T-cell (primary cell): ENCODE measurements around the gene PROS1. TPM values are rescaled to one million over a fixed set of nuclear protein-coding genes. Genes with fewer than 3 reads are reported as not detected.

Experiments
- ATAC-seq, 4 experiments: fragments of 200-7000 bp in 3 of 4; fragments of 150-1000 bp in 1 of 4; cut with Tn5 transposase; replicated peaks in 1 of 4; 1 replicate in 3 of 4; 2 replicates in 1 of 4; pipeline ENCODE4 v1.10.0; 2021; ENCODE audit warnings: moderate library complexity in 3 of 4, mild to moderate bottlenecking in 2 of 4, moderate number of reproducible peaks in 1 of 4
- CTCF ChIA-PET, 2 donors: fragments of 300-600 bp; sonication (Branson Sonifier 250); formaldehyde crosslinking; loops; one replicate each; lab custom pipeline; 2022; ENCODE audit warnings: antibody characterized with exemption in 2 of 2; lab: Charles Lee
- POLR2A ChIA-PET, 2 donors: fragments of 300-600 bp; sonication (Branson Sonifier 250); formaldehyde crosslinking; loops; one replicate each; lab custom pipeline; 2022; ENCODE audit warnings: antibody characterized with exemption in 2 of 2; lab: Charles Lee
- DNase-seq, 35 experiments: peaks; one replicate each; pipeline versions ENCODE4 v3.0.0 to v3.0.0-alpha.2; 2013 to 2023
- H3K27ac ChIP-seq: one replicate; pipeline ENCODE4 v1.5.1; 2013; ENCODE audit warnings: low read length
- H3K27me3 ChIP-seq, 2 experiments: replicated peaks in 1 of 2; 1 replicate in 1 of 2; 2 replicates in 1 of 2; pipeline versions ENCODE4 v1.6.1 to v1.7.0; 2013; ENCODE audit warnings: low read length in 1 of 2, mixed read lengths in 1 of 2; ENCODE audit not compliant: control insufficient read depth in 2 of 2, insufficient read depth in 2 of 2; ENCODE audit errors: extremely low read depth in 1 of 2
- H3K36me3 ChIP-seq, 2 donors: 1 replicate in 1 of 2; 2 replicates in 1 of 2; pipeline versions ENCODE4 v1.6.1 to v1.7.0; 2013; ENCODE audit warnings: low read length in 1 of 2; ENCODE audit not compliant: control insufficient read depth in 2 of 2, insufficient read depth in 1 of 2; ENCODE audit errors: extremely low read depth in 1 of 2
- H3K4me1 ChIP-seq, 2 experiments: 1 replicate in 1 of 2; 2 replicates in 1 of 2; pipeline versions ENCODE4 v1.6.1 to v1.7.0; 2013; ENCODE audit warnings: low read length in 2 of 2, mixed read lengths in 1 of 2; ENCODE audit not compliant: insufficient read depth in 2 of 2, control insufficient read depth in 1 of 2; ENCODE audit errors: extremely low read depth in 1 of 2
- H3K4me3 ChIP-seq, 2 donors: 1 replicate in 1 of 2; 2 replicates in 1 of 2; pipeline versions ENCODE4 v1.5.1 to v1.7.0; 2013; ENCODE audit warnings: mild to moderate bottlenecking in 2 of 2, low read length in 1 of 2, moderate library complexity in 1 of 2; ENCODE audit not compliant: control insufficient read depth in 1 of 2; ENCODE audit errors: extremely low read depth in 1 of 2
- H3K9me3 ChIP-seq: 2 replicates; pipeline ENCODE4 v1.7.0; 2013
- H3K27ac Mint-ChIP-seq, 2 donors: one replicate each; pipeline ENCODE4 v1.8.0; 2020 to 2021; ENCODE audit warnings: mild to moderate bottlenecking in 2 of 2, mixed read lengths in 2 of 2
- H3K27me3 Mint-ChIP-seq, 2 donors: one replicate each; pipeline ENCODE4 v1.8.0; 2021 to 2022; ENCODE audit warnings: mixed read lengths in 2 of 2
- H3K36me3 Mint-ChIP-seq: one replicate; pipeline ENCODE4 v1.8.0; 2021; ENCODE audit warnings: mixed read lengths
- H3K4me1 Mint-ChIP-seq, 3 donors: one replicate each; pipeline ENCODE4 v1.8.0; 2020 to 2022; ENCODE audit warnings: mixed read lengths in 3 of 3, mild to moderate bottlenecking in 1 of 3
- H3K4me3 Mint-ChIP-seq, 3 donors: one replicate each; pipeline ENCODE4 v1.8.0; 2020 to 2022; ENCODE audit warnings: mild to moderate bottlenecking in 3 of 3, mixed read lengths in 3 of 3, moderate library complexity in 3 of 3
- H3K9me3 Mint-ChIP-seq, 3 donors: one replicate each; pipeline ENCODE4 v1.8.0; 2020 to 2022; ENCODE audit warnings: mixed read lengths in 3 of 3
- WGBS: methylation state at CpG from one replicate; pipeline ENCODE4 v1.1.5; 2013; ENCODE audit warnings: missing lambda C conversion rate; ENCODE audit not compliant: insufficient coverage; 5-methylcytosine and 5-hydroxymethylcytosine counted together
- total RNA-seq, 35 experiments: library from RNA in 6 of 35; stranded (reverse) in 6 of 35; fragments of 120-200 nt in 1 of 35; gene quantifications; one replicate each; pipeline versions ENCODE4 v1.2.1 to v1.2.4 and lab custom pipeline; 2013 to 2026

Gene PROS1
- total RNA-seq (under 1 TPM in 3 of 5 donors, not detected in 2; 0.32 to 0.39 (median 0.32) TPM), total RNA-seq (lab: John Stamatoyannopoulos, UW) (0 to 0.53 (median 0.06) reads per million in 29 experiments)
- total RNA-seq (2013) = 0.70 TPM

GRCh38 chr3:93973131-93974126, at the start of gene PROS1:
Gene PROS1, minus strand, starts transcription at chr3:93973896. Its CDS starts 147 bp downstream, at chr3:93973749.
- ChIA-PET CTCF (interaction anchor here in 1 of 2 donors (1.0 kb wide), 1 partner anchor 96 kb away, joined by 3 read pairs; no protein-coding TSS in a partner anchor), POLR2A (interaction anchor here in 1 of 2 donors (0.6 kb wide), 1 partner anchor 20 kb away, joined by 4 read pairs; no protein-coding TSS in a partner anchor)
- Mint-ChIP-seq H3K36me3 (no peaks in the 10 kb centered on the region), H3K27me3 (peaks cover 12 to 19% of the 10 kb centered on the region in 2 donors), H3K9me3 (no peaks in the 10 kb centered on the region), H3K27ac (no peak within 1 kb of the TSS), H3K4me1 (peaks cover 8 to 12% (median 11%) of the 10 kb centered on the region in 3 donors), H3K4me3 (peak within 1 kb of the TSS; percentile 70 to 80 (median 78))
- DNase-seq = peak in 31 of 35 experiments; percentile 9 to 58 (median 23)
- H3K27me3 ChIP-seq = peaks cover 0 to 24% of the 10 kb centered on the region in 2 experiments
- no peaks in the 10 kb centered on the region for H3K9me3 ChIP-seq
- peaks cover 5 to 11% of the 10 kb centered on the region in 2 experiments for H3K4me1 ChIP-seq
- H3K36me3 ChIP-seq = no peaks in the 10 kb centered on the region
- ATAC-seq = peak; percentile 91 to 96 (median 94)
- H3K27ac ChIP-seq = no peak within 1 kb of the TSS
- 1% methylated on average over 34 of the region's 53 CpGs for WGBS
- H3K4me3 ChIP-seq = peak within 1 kb of the TSS; percentile 43 to 82

- Mint-ChIP-seq H3K9me3 (no peaks in the 10 kb centered on the region), H3K27me3 (no peaks in the 10 kb centered on the region), H3K4me3 (no peak overlapping the region), H3K27ac (no peak overlapping the region), H3K4me1 (no peaks in the 10 kb centered on the region), H3K36me3 (peaks cover 4% of the 10 kb centered on the region)
- ChIA-PET POLR2A (interaction anchor here in 1 of 2 donors (0.6 kb wide), 1 partner anchor 49 kb away, joined by 3 read pairs; no protein-coding TSS in a partner anchor), CTCF (no interaction called here)
- Histone ChIP-seq H3K36me3 (no peaks in the 10 kb centered on the region), H3K27ac (no peak overlapping the region), H3K4me1 (peaks cover 0 to 1% of the 10 kb centered on the region in 2 experiments), H3K4me3 (no peak overlapping the region), H3K9me3 (no peaks in the 10 kb centered on the region), H3K27me3 (no peaks in the 10 kb centered on the region)
- no peak for ATAC-seq
- WGBS = no CpG with 5 or more reads among the region's 3 CpGs
- DNase-seq = no peak
Observed at GRCh38 chr3:94020293-94020692, 46.6 kb upstream of the PROS1 start.

GRCh38 chr3:94019659-94020058, 46.0 kb upstream of the PROS1 start:
- H3K4me3 Mint-ChIP-seq = no peak overlapping the region
- no peak for ATAC-seq
- WGBS = 93% methylated on average over 1 of the region's 2 CpGs
- Histone ChIP-seq H3K9me3 (no peaks in the 10 kb centered on the region), H3K4me3 (no peak overlapping the region), H3K4me1 (peaks cover 0 to 7% of the 10 kb centered on the region in 2 experiments), H3K36me3 (no peaks in the 10 kb centered on the region), H3K27ac (no peak overlapping the region), H3K27me3 (no peaks in the 10 kb centered on the region)
- peaks cover 6% of the 10 kb centered on the region in 3 donors for H3K4me1 Mint-ChIP-seq
- DNase-seq = no peak
- no peak overlapping the region for H3K27ac Mint-ChIP-seq
- peaks cover 9% of the 10 kb centered on the region for H3K36me3 Mint-ChIP-seq
- no peaks in the 10 kb centered on the region for H3K27me3 Mint-ChIP-seq
- CTCF ChIA-PET = no interaction called here
- POLR2A ChIA-PET = interaction anchor here in 1 of 2 donors (0.6 kb wide), 1 partner anchor 49 kb away, joined by 3 read pairs; no protein-coding TSS in a partner anchor
- H3K9me3 Mint-ChIP-seq = no peaks in the 10 kb centered on the region

GRCh38 chr3:94015025-94015424, 41.3 kb upstream of the PROS1 start:
- no CpG with 5 or more reads among the region's 1 CpG for WGBS
- H3K4me1 Mint-ChIP-seq = peaks cover 14 to 21% (median 20%) of the 10 kb centered on the region in 3 donors
- POLR2A ChIA-PET = interaction anchor here in 1 of 2 donors (0.6 kb wide), 1 partner anchor 1011 kb away, joined by 4 read pairs; no protein-coding TSS in a partner anchor

GRCh38 chr3:94012185-94012584, 38.5 kb upstream of the PROS1 start:
- H3K4me3 Mint-ChIP-seq = no peak overlapping the region
- CTCF ChIA-PET = interaction anchor here in 1 of 2 donors (0.6 to 1.8 kb wide), 2 partner anchors 9 to 57 kb away, joined by 4 to 5 read pairs; no protein-coding TSS in a partner anchor

More at GRCh38 chr3:94015025-94015424, 41.3 kb upstream of the PROS1 start:
- H3K27ac ChIP-seq = no peak overlapping the region
- H3K36me3 ChIP-seq = no peaks in the 10 kb centered on the region
- DNase-seq (peak in 1 of 35 experiments; percentile 6), ATAC-seq (peak in 1 of 4 experiments; percentile 75)
- peaks cover 0 to 9% of the 10 kb centered on the region in 2 experiments for H3K4me1 ChIP-seq
- Mint-ChIP-seq H3K4me3 (no peak overlapping the region), H3K9me3 (no peaks in the 10 kb centered on the region), H3K27ac (no peak overlapping the region), H3K36me3 (peaks cover 20% of the 10 kb centered on the region), H3K27me3 (no peaks in the 10 kb centered on the region)
- no peak overlapping the region for H3K4me3 ChIP-seq
- H3K27me3 ChIP-seq = no peaks in the 10 kb centered on the region
- no peaks in the 10 kb centered on the region for H3K9me3 ChIP-seq
- CTCF ChIA-PET = interaction anchor here in 1 of 2 donors (1.6 kb wide), 1 partner anchor 54 kb away, joined by 7 read pairs; no protein-coding TSS in a partner anchor

GRCh38 chr3:94011233-94011711, 37.6 kb upstream of the PROS1 start:
- ATAC-seq (no peak), DNase-seq (no peak)
- Mint-ChIP-seq H3K9me3 (no peaks in the 10 kb centered on the region), H3K4me3 (no peak overlapping the region), H3K27me3 (no peaks in the 10 kb centered on the region), H3K36me3 (peaks cover 23% of the 10 kb centered on the region), H3K4me1 (peaks cover 14 to 21% (median 20%) of the 10 kb centered on the region in 3 donors), H3K27ac (peak overlapping the region in 1 of 2 donors; percentile 7)
- Histone ChIP-seq H3K4me1 (peaks cover 0 to 9% of the 10 kb centered on the region in 2 experiments), H3K27me3 (no peaks in the 10 kb centered on the region), H3K9me3 (no peaks in the 10 kb centered on the region), H3K4me3 (no peak overlapping the region), H3K36me3 (no peaks in the 10 kb centered on the region), H3K27ac (no peak overlapping the region)
- CTCF ChIA-PET = interaction anchor here in 1 of 2 donors (1.8 kb wide), 1 partner anchor 58 kb away, joined by 5 read pairs; no protein-coding TSS in a partner anchor
- WGBS = no CpG with 5 or more reads among the region's 3 CpGs
- POLR2A ChIA-PET = no interaction called here

More at GRCh38 chr3:94012185-94012584, 38.5 kb upstream of the PROS1 start:
- Histone ChIP-seq H3K27ac (no peak overlapping the region), H3K9me3 (no peaks in the 10 kb centered on the region), H3K36me3 (no peaks in the 10 kb centered on the region), H3K4me3 (no peak overlapping the region), H3K27me3 (no peaks in the 10 kb centered on the region), H3K4me1 (peaks cover 0 to 9% of the 10 kb centered on the region in 2 experiments)
- no peak overlapping the region for H3K27ac Mint-ChIP-seq
- no peak for DNase-seq
- peaks cover 17% of the 10 kb centered on the region for H3K36me3 Mint-ChIP-seq
- WGBS = no CpG with 5 or more reads among the region's 1 CpG
- POLR2A ChIA-PET = no interaction called here
- no peak for ATAC-seq
- peaks cover 14 to 21% (median 20%) of the 10 kb centered on the region in 3 donors for H3K4me1 Mint-ChIP-seq
- H3K27me3 Mint-ChIP-seq = no peaks in the 10 kb centered on the region
- H3K9me3 Mint-ChIP-seq = no peaks in the 10 kb centered on the region
